ENCODE results near the gene TMC1. TPM values are rescaled to one million over a fixed set of nuclear protein-coding genes. Genes with fewer than 3 reads are reported as not detected.

The TMC1 gene
- polyA plus RNA-seq, 2 of the 4 experiments (the other 2 are of a cell fraction) = 0.12 to 0.17 TPM

- Histone ChIP-seq H3K4me3 (no peak overlapping the region), H3K4me2 (no peak overlapping the region), H3K27ac (peak overlapping the region in 1 of 2 experiments; percentile 59; a peak in 3 of 6 replicates), H3K4me1 (peaks cover 39% of the 10 kb centered on the region), H3K9me3 (no peaks in the 10 kb centered on the region)
- TF ChIP-seq FOXS1 (CRISPR knock-in tag; IDR thresholded peaks at IDR 0.05) = no peak
- TF ChIP-seq GATA3 (IDR thresholded peaks at IDR 0.05; ENCODE audit: borderline replicate concordance) = no peak
- no peak for TF ChIP-seq MAFK (IDR thresholded peaks at IDR 0.05; ENCODE audit: partially characterized antibody)
- no peak for TF ChIP-seq HDAC2 (IDR thresholded peaks at IDR 0.05)
- TF ChIP-seq ELK1 (IDR thresholded peaks at IDR 0.05; ENCODE audit: low read depth, low read length) = no peak
- TF ChIP-seq HOXB13 (CRISPR knock-in tag; IDR thresholded peaks at IDR 0.05; ENCODE audit: low read depth) = no peak
- no peak for TF ChIP-seq ZNF302 (CRISPR knock-in tag; IDR thresholded peaks at IDR 0.05)
- no peak for TF ChIP-seq HOXA7 (CRISPR knock-in tag; IDR thresholded peaks at IDR 0.05)
- no peak for TF ChIP-seq BCL3 (IDR thresholded peaks at IDR 0.05)
- no peak for TF ChIP-seq POLR2A (IDR thresholded peaks at IDR 0.05; ENCODE audit: low read length)
- TF ChIP-seq PBX3 (IDR thresholded peaks at IDR 0.05) = no peak
- TF ChIP-seq JUNB (IDR thresholded peaks at IDR 0.05) = no peak
- TF ChIP-seq FOSL2 (IDR thresholded peaks at IDR 0.05) = no peak
- TF ChIP-seq FOSL2 (CRISPR knock-in tag; IDR thresholded peaks at IDR 0.05) = no peak
- TF ChIP-seq MAZ (IDR thresholded peaks at IDR 0.05; ENCODE audit: borderline replicate concordance, low read depth, low read length) = no peak
- DNase-seq (ENCODE audit: low read depth in 1 of 2, low spot score in 1 of 2) = no peak
- 77% methylated on average over 5 of the region's 5 CpGs for WGBS (ENCODE audit: missing lambda C conversion rate)
- ChIA-PET CTCF (interaction anchor here (0.8 to 15.8 kb wide), 8 partner anchors 13 to 789 kb away, joined by 3 to 340 read pairs (median 24); no protein-coding TSS in a partner anchor), POLR2A (no interaction called here)
- no peak for ATAC-seq
- FAIRE-seq = no peak
Observed at GRCh38 chr9:72823971-72824370, 302.6 kb downstream of the TMC1 start.

GRCh38 chr9:72826996-72827949, 305.9 kb downstream of the TMC1 start:
- Histone ChIP-seq H3K27ac (peak overlapping the region; percentile 77 to 87), H3K4me2 (peak overlapping the region; percentile 70), H3K9me3 (no peaks in the 10 kb centered on the region), H3K4me3 (no peak overlapping the region), H3K4me1 (peaks cover 49% of the 10 kb centered on the region)
- POLR2A ChIA-PET = no interaction called here
- 45% methylated on average over 7 of the region's 7 CpGs for WGBS (ENCODE audit: missing lambda C conversion rate)
- no peak for TF ChIP-seq HOXA7 (CRISPR knock-in tag; IDR thresholded peaks at IDR 0.05)
- no peak for TF ChIP-seq FOSB (CRISPR knock-in tag; IDR thresholded peaks at IDR 0.05)
- CTCF ChIA-PET = interaction anchor here (0.8 to 15.8 kb wide), 9 partner anchors 9 to 618 kb away, joined by 3 to 340 read pairs (median 4); no protein-coding TSS in a partner anchor
- no peak for DNase-seq (ENCODE audit: low read depth in 1 of 2, low spot score in 1 of 2)
- peak; percentile 32 for FAIRE-seq
- peak; percentile 57 to 62; a peak in 4 of 6 replicates for ATAC-seq

- peak; percentile 44 to 86 for DNase-seq (ENCODE audit: low read depth in 1 of 2, low spot score in 1 of 2)
- Histone ChIP-seq H3K9me3 (no peaks in the 10 kb centered on the region), H3K4me1 (peaks cover 47% of the 10 kb centered on the region), H3K27ac (peak overlapping the region; percentile 77 to 87), H3K4me2 (peak overlapping the region; percentile 70), H3K4me3 (no peak overlapping the region)
- ATAC-seq = peak; percentile 82 to 84
- peak; percentile 99 for FAIRE-seq
- POLR2A ChIA-PET = no interaction called here
- CTCF ChIA-PET = interaction anchor here (1.0 to 15.8 kb wide), 3 partner anchors 9 to 550 kb away, joined by 3 to 340 read pairs (median 4); no protein-coding TSS in a partner anchor
- 18% methylated on average over 2 of the region's 2 CpGs for WGBS (ENCODE audit: missing lambda C conversion rate)
- TF ChIP-seq HOXB5 (CRISPR knock-in tag; IDR thresholded peaks at IDR 0.05) (peak; percentile 78; the same call in 1 of the 2 replicates), BCL3 (IDR thresholded peaks at IDR 0.05) (0 out of 3 replicates have a peak, but pooled peaks have one; percentile 43), MAX (IDR thresholded peaks at IDR 0.05) (peak; percentile 66), FOXS1 (CRISPR knock-in tag; IDR thresholded peaks at IDR 0.05) (peak; percentile 75; the same call in 1 of the 2 replicates), HOXA7 (CRISPR knock-in tag; IDR thresholded peaks at IDR 0.05) (peak; percentile 69; the same call in 1 of the 2 replicates), MAFK (IDR thresholded peaks at IDR 0.05; ENCODE audit: partially characterized antibody) (no peak), ZC3H11A (IDR thresholded peaks at IDR 0.05) (no peak), JUN (IDR thresholded peaks at IDR 0.05) (peak; percentile 78 to 83), HEYL (CRISPR knock-in tag; IDR thresholded peaks at IDR 0.05) (no peak), RAD21 (conservative IDR thresholded peaks at IDR 0.05 in 1 of 2, IDR thresholded peaks at IDR 0.05 in 1 of 2) (peak in 1 of 2 experiments; percentile 14; a peak in 1 of 5 replicates), FOSL2 (IDR thresholded peaks at IDR 0.05) (peak; percentile 71; the same call in 1 of the 2 replicates), FOSL2 (CRISPR knock-in tag; IDR thresholded peaks at IDR 0.05) (peak; percentile 95), GATA3 (IDR thresholded peaks at IDR 0.05; ENCODE audit: borderline replicate concordance) (peak; percentile 89), RARB (CRISPR knock-in tag; IDR thresholded peaks at IDR 0.05) (peak; percentile 75; the same call in 1 of the 2 replicates), USF2 (IDR thresholded peaks at IDR 0.05) (no peak)
Observed at GRCh38 chr9:72827950-72828731, 306.7 kb downstream of the TMC1 start.

All from A549 (cell line).